Common myeloid progenitor, CD34-positive (primary cell): ENCODE measurements around the gene PEA15.

Experiments
- CTCF ChIA-PET: fragments of 350-600 bp; sonication (Branson Sonifier 250); formaldehyde crosslinking; loops from one replicate; lab custom pipeline; 2021; ENCODE audit warnings: antibody characterized with exemption; lab: Charles Lee
- POLR2A ChIA-PET: fragments of 350-600 bp; sonication (Branson Sonifier 250); formaldehyde crosslinking; loops from one replicate; lab custom pipeline; 2021; ENCODE audit warnings: antibody characterized with exemption; lab: Charles Lee
- DNase-seq, 3 donors: peaks; one replicate each; pipeline versions ENCODE4 v3.0.0 to v3.0.0-alpha.2; 2013
- H3K27ac ChIP-seq, 2 experiments: 1 replicate in 1 of 2; 2 replicates in 1 of 2; pipeline ENCODE4 v1.7.0; 2013; ENCODE audit warnings: inconsistent platforms in 2 of 2, low read length in 2 of 2, mild to moderate bottlenecking in 2 of 2, low read depth in 1 of 2, moderate library complexity in 1 of 2; ENCODE audit not compliant: severe bottlenecking in 2 of 2, insufficient read depth in 1 of 2, poor library complexity in 1 of 2
- H3K27me3 ChIP-seq, 5 experiments: replicated peaks in 2 of 5; 1 replicate in 3 of 5; 2 replicates in 2 of 5; pipeline versions ENCODE4 v1.6.1 to v1.7.0; 2013; ENCODE audit warnings: low read length in 4 of 5, mild to moderate bottlenecking in 2 of 5, moderate library complexity in 2 of 5, inconsistent platforms in 1 of 5; ENCODE audit not compliant: insufficient read depth in 5 of 5, control insufficient read depth in 4 of 5
- H3K36me3 ChIP-seq, 4 experiments: 1 replicate in 2 of 4; 2 replicates in 2 of 4; pipeline versions ENCODE4 v1.6.1 to v1.7.0; 2013; ENCODE audit warnings: low read length in 3 of 4, control low read depth in 1 of 4, mild to moderate bottlenecking in 1 of 4; ENCODE audit not compliant: control insufficient read depth in 4 of 4, insufficient read depth in 4 of 4
- H3K4me1 ChIP-seq, 4 experiments: 1 replicate in 3 of 4; 2 replicates in 1 of 4; pipeline versions ENCODE4 v1.6.1 to v1.7.1; 2013; ENCODE audit warnings: low read length in 3 of 4, mild to moderate bottlenecking in 3 of 4, control low read depth in 1 of 4, inconsistent platforms in 1 of 4, moderate library complexity in 1 of 4; ENCODE audit not compliant: control insufficient read depth in 4 of 4, insufficient read depth in 4 of 4; ENCODE audit errors: control extremely low read depth in 1 of 4
- H3K4me3 ChIP-seq, 7 experiments: 1 replicate in 4 of 7; 2 replicates in 3 of 7; pipeline versions ENCODE4 v1.5.1 to v1.7.0; 2013; ENCODE audit warnings: mild to moderate bottlenecking in 7 of 7, low read length in 6 of 7, moderate library complexity in 6 of 7, inconsistent platforms in 2 of 7, low read depth in 2 of 7, control low read depth in 1 of 7; ENCODE audit not compliant: insufficient read depth in 4 of 7, control insufficient read depth in 1 of 7; ENCODE audit errors: extremely low read depth in 1 of 7
- H3K9me3 ChIP-seq, 5 experiments: 1 replicate in 4 of 5; 2 replicates in 1 of 5; pipeline versions ENCODE4 v1.6.1 to v1.7.1; 2013; ENCODE audit warnings: low read length in 4 of 5, mild to moderate bottlenecking in 2 of 5, inconsistent platforms in 1 of 5, low read depth in 1 of 5, moderate library complexity in 1 of 5; ENCODE audit not compliant: control insufficient read depth in 4 of 5, insufficient read depth in 2 of 5; ENCODE audit errors: control extremely low read depth in 1 of 5
- WGBS: methylation state at CpG from one replicate; pipeline ENCODE4 v1.1.5; 2013; ENCODE audit not compliant: insufficient coverage; 5-methylcytosine and 5-hydroxymethylcytosine counted together

Gene PEA15

GRCh38 chr1:160221089-160221488 lies 15.9 kb downstream of the PEA15 start:
- ChIA-PET CTCF (interaction anchor here (0.9 to 5.2 kb wide), 8 partner anchors 8 to 120 kb away, joined by 5 to 51 read pairs (median 14); partner anchors contain the start of genes CASQ1 and PEA15), POLR2A (no interaction called here)
- DNase-seq: no peak

DNA sequence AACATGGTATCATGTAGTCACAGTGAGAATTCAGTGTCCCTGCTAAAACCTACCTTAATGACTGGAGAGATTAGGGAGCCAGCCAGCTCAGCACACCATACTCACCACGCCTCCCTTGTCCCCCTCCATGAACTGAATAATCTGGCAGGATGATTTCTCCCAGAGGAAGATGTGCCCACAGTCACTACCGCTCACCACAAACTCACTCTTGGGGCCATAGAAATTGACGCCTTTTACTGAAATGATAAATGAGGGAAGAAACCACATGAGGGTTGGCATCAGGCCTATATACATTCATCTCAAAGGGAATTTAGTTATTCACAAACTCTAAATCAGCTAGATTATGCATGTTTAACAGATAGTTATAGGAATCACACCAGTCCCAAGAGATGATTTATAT lies 17.4 kb downstream of the PEA15 start:
- Histone ChIP-seq H3K27ac (no peak overlapping the region), H3K36me3 (peaks cover 44 to 100% (median 76%) of the 10 kb centered on the region in 4 experiments), H3K4me1 (no peaks in the 10 kb centered on the region), H3K27me3 (no peaks in the 10 kb centered on the region), H3K4me3 (no peak overlapping the region), H3K9me3 (no peaks in the 10 kb centered on the region)
- ChIA-PET POLR2A (no interaction called here), CTCF (interaction anchor here (1.6 to 2.2 kb wide), 2 partner anchors 13 to 29 kb away, joined by 6 to 10 read pairs; no protein-coding TSS in a partner anchor)
- no peak for DNase-seq
- whole genome bisulfite sequencing: 83% methylated on average over 1 of the region's 3 CpGs

More at GRCh38 chr1:160221089-160221488, 15.9 kb downstream of the PEA15 start:
- H3K9me3 ChIP-seq: no peaks in the 10 kb centered on the region
- H3K36me3 ChIP-seq: peaks cover 49 to 99% (median 74%) of the 10 kb centered on the region in 4 experiments
- no peaks in the 10 kb centered on the region for H3K27me3 ChIP-seq
- no peak overlapping the region for H3K4me3 ChIP-seq
- H3K4me1 ChIP-seq: no peaks in the 10 kb centered on the region
- H3K27ac ChIP-seq: no peak overlapping the region

GRCh38 chr1:160224606-160225005 lies 19.4 kb downstream of the PEA15 start:
- H3K27me3 ChIP-seq: no peaks in the 10 kb centered on the region
- no peaks in the 10 kb centered on the region for H3K9me3 ChIP-seq
- POLR2A ChIA-PET: no interaction called here
- no peak overlapping the region for H3K4me3 ChIP-seq
- peaks cover 35 to 98% (median 73%) of the 10 kb centered on the region in 4 experiments for H3K36me3 ChIP-seq
- CTCF ChIA-PET: interaction anchor here (1.8 kb wide), 1 partner anchor 34 kb away, joined by 4 read pairs; no protein-coding TSS in a partner anchor
- no peaks in the 10 kb centered on the region for H3K4me1 ChIP-seq
- WGBS: 100% methylated on average over 2 of the region's 2 CpGs
- no peak for DNase-seq
- H3K27ac ChIP-seq: no peak overlapping the region

- H3K9me3 ChIP-seq: no peaks in the 10 kb centered on the region
- no peaks in the 10 kb centered on the region for H3K27me3 ChIP-seq
- H3K4me1 ChIP-seq: no peaks in the 10 kb centered on the region
- WGBS: 100% methylated on average over 1 of the region's 2 CpGs
- ChIA-PET POLR2A (no interaction called here), CTCF (interaction anchor here (1.0 to 1.8 kb wide), 2 partner anchors 13 to 34 kb away, joined by 3 to 4 read pairs; no protein-coding TSS in a partner anchor)
- no peak for DNase-seq
- no peak overlapping the region for H3K27ac ChIP-seq
- peaks cover 31 to 98% (median 70%) of the 10 kb centered on the region in 4 experiments for H3K36me3 ChIP-seq
- no peak overlapping the region for H3K4me3 ChIP-seq
Measured at GRCh38 chr1:160225345-160225744, 20.2 kb downstream of the PEA15 start.

GRCh38 chr1:160226623-160227022 lies 21.4 kb downstream of the PEA15 start:
- Histone ChIP-seq H3K9me3 (no peaks in the 10 kb centered on the region), H3K36me3 (peaks cover 27 to 98% (median 67%) of the 10 kb centered on the region in 4 experiments), H3K27ac (no peak overlapping the region), H3K4me1 (no peaks in the 10 kb centered on the region), H3K4me3 (no peak overlapping the region), H3K27me3 (no peaks in the 10 kb centered on the region)
- CTCF ChIA-PET: interaction anchor here (0.9 to 3.5 kb wide), 4 partner anchors 14 to 37 kb away, joined by 3 to 11 read pairs (median 6); no protein-coding TSS in a partner anchor
- WGBS: no CpG with 5 or more reads among the region's 2 CpGs
- POLR2A ChIA-PET: no interaction called here
- no peak for DNase-seq

- POLR2A ChIA-PET: no interaction called here
- CTCF ChIA-PET: interaction anchor here (0.9 to 3.5 kb wide), 6 partner anchors 9 to 125 kb away, joined by 3 to 11 read pairs (median 4); no protein-coding TSS in a partner anchor
- DNase-seq: no peak
Measured at GRCh38 chr1:160227034-160227433, 21.9 kb downstream of the PEA15 start.

DNA sequence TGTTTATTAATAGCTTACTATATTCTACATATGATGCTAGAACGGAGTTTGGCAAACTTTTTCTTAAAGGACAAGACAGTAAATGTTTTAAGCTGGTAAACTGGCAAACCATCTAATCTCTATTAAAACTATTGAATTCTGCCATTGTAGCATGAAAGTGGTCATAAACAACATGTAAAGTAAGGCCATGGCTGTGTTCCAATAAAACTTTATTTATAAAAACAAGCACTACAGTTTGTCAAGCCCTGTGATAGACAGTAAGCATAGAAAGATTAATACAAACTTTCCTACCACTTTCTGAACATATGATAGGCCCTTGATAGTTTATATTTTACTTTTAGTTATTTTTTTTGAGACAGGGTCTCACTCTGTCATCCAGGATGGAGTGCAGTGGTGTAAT lies 22.4 kb downstream of the PEA15 start:
- Histone ChIP-seq H3K4me3 (no peak overlapping the region), H3K27me3 (no peaks in the 10 kb centered on the region), H3K36me3 (peaks cover 25 to 94% (median 64%) of the 10 kb centered on the region in 4 experiments), H3K4me1 (no peaks in the 10 kb centered on the region), H3K27ac (no peak overlapping the region), H3K9me3 (no peaks in the 10 kb centered on the region)
- CTCF ChIA-PET: interaction anchor here (0.6 to 3.5 kb wide), 8 partner anchors 8 to 126 kb away, joined by 3 to 11 read pairs (median 3); no protein-coding TSS in a partner anchor
- POLR2A ChIA-PET: no interaction called here
- DNase-seq: no peak
- no CpG with 5 or more reads among the region's 1 CpG for WGBS

More at GRCh38 chr1:160227034-160227433, 21.9 kb downstream of the PEA15 start:
- Histone ChIP-seq H3K36me3 (peaks cover 29 to 99% (median 66%) of the 10 kb centered on the region in 4 experiments), H3K4me1 (no peaks in the 10 kb centered on the region), H3K4me3 (no peak overlapping the region), H3K9me3 (no peaks in the 10 kb centered on the region), H3K27ac (no peak overlapping the region), H3K27me3 (no peaks in the 10 kb centered on the region)
- 100% methylated on average over 4 of the region's 4 CpGs for WGBS
